Activated CD8-positive, alpha-beta T cell treated with anti-CD3 and anti-CD28 coated beads for 36 hours (primary cell): ENCODE results near the gene HDGFL3. TPM values are rescaled to one million over a fixed set of nuclear protein-coding genes. Genes with fewer than 3 reads are reported as not detected.
"Not testable (repeated sequence)": the region's sequence is repeated elsewhere in the genome, so short reads cannot be mapped to it uniquely, and the experiment has no call there.

ENCODE experiments used
- ATAC-seq: fragments of 200-7000 bp; cut with Tn5 transposase; one replicate; pipeline ENCODE4 v1.10.0; 2021; ENCODE audit warnings: mild to moderate bottlenecking, moderate library complexity
- CTCF ChIA-PET: fragments of 350-600 bp; sonication (Branson Sonifier 250); formaldehyde crosslinking; loops from one replicate; lab custom pipeline; 2021; ENCODE audit warnings: antibody characterized with exemption; lab: Charles Lee
- POLR2A ChIA-PET: fragments of 350-600 bp; sonication (Branson Sonifier 250); formaldehyde crosslinking; loops from one replicate; lab custom pipeline; 2021; ENCODE audit warnings: antibody characterized with exemption; lab: Charles Lee
- DNase-seq: peaks from one replicate; pipeline ENCODE4 v3.0.0-alpha.2; 2020
- H3K27ac Mint-ChIP-seq: one replicate; pipeline ENCODE4 v1.8.0; 2021; ENCODE audit warnings: mild to moderate bottlenecking, mixed read lengths
- H3K27me3 Mint-ChIP-seq: one replicate; pipeline ENCODE4 v1.8.0; 2021; ENCODE audit warnings: mixed read lengths
- H3K36me3 Mint-ChIP-seq: one replicate; pipeline ENCODE4 v1.8.0; 2021; ENCODE audit warnings: low read depth, mixed read lengths
- H3K4me1 Mint-ChIP-seq: one replicate; pipeline ENCODE4 v1.8.0; 2021; ENCODE audit warnings: low read depth, mixed read lengths
- H3K4me3 Mint-ChIP-seq: one replicate; pipeline ENCODE4 v1.8.0; 2021; ENCODE audit warnings: mild to moderate bottlenecking, moderate library complexity, mixed read lengths
- H3K9me3 Mint-ChIP-seq: one replicate; pipeline ENCODE4 v1.8.0; 2021; ENCODE audit warnings: mixed read lengths
- intact Hi-C: fragments of 100-400 bp; cut with micrococcal nuclease; formaldehyde crosslinking; loops from one replicate; pipeline ENCODE4 v1.10.0; 2022
- total RNA-seq, 2 experiments: library from RNA; stranded (reverse); gene quantifications; one replicate each; pipeline ENCODE4 v1.2.3, GENCODE V29; 2021
- TF ChIP-seq, protein P1 (sequence below): fragments of 200-600 bp; IDR thresholded peaks from one replicate; pipeline ENCODE4 v1.8.0; 2022; ENCODE audit warnings: antibody characterized with exemption, mild to moderate bottlenecking

Gene HDGFL3
- total RNA-seq, 2 experiments from 2014 or later = 31.1 to 32.2 TPM

GRCh38 chr15:83090465-83090864 lies 117.2 kb downstream of the HDGFL3 start:
- Mint-ChIP-seq H3K9me3 (no peaks in the 10 kb centered on the region), H3K27ac (no peak overlapping the region), H3K36me3 (no peaks in the 10 kb centered on the region), H3K4me1 (peaks cover 9% of the 10 kb centered on the region), H3K4me3 (no peak overlapping the region), H3K27me3 (peaks cover 3% of the 10 kb centered on the region)
- CTCF ChIA-PET = no interaction called here
- intact Hi-C loops = no loop called here
- ATAC-seq (no peak), DNase-seq (no peak)
- TF ChIP-seq, protein P1, sequence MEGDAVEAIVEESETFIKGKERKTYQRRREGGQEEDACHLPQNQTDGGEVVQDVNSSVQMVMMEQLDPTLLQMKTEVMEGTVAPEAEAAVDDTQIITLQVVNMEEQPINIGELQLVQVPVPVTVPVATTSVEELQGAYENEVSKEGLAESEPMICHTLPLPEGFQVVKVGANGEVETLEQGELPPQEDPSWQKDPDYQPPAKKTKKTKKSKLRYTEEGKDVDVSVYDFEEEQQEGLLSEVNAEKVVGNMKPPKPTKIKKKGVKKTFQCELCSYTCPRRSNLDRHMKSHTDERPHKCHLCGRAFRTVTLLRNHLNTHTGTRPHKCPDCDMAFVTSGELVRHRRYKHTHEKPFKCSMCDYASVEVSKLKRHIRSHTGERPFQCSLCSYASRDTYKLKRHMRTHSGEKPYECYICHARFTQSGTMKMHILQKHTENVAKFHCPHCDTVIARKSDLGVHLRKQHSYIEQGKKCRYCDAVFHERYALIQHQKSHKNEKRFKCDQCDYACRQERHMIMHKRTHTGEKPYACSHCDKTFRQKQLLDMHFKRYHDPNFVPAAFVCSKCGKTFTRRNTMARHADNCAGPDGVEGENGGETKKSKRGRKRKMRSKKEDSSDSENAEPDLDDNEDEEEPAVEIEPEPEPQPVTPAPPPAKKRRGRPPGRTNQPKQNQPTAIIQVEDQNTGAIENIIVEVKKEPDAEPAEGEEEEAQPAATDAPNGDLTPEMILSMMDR = no peak
- POLR2A ChIA-PET = no interaction called here

DNA sequence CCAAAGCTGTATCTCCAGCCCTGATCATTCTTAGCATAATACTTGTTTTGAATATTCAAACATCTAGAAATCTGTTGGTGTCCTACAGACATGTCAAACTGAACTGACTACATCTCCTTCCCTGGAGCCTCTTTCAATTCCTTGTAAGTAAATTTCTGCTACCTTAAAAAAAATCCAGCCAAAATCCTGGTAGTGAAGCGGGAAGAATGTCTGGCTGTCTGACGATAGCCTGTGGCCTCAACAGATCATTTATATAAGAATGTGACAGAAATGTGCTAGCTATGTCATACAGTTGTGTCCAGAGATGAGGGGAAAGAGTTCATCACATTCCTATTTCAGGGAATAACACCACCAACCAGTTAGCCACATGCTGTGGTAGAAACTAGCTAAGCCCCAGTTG lies 118.7 kb downstream of the HDGFL3 start:
- H3K27ac Mint-ChIP-seq = no peak overlapping the region
- TF ChIP-seq, protein P1 = no peak
- intact Hi-C loops = no loop called here
- H3K4me1 Mint-ChIP-seq = peaks cover 9% of the 10 kb centered on the region
- ChIA-PET POLR2A (no interaction called here), CTCF (no interaction called here)
- no peak overlapping the region for H3K4me3 Mint-ChIP-seq
- peaks cover 6% of the 10 kb centered on the region for H3K27me3 Mint-ChIP-seq
- ATAC-seq (no peak), DNase-seq (no peak)
- H3K36me3 Mint-ChIP-seq = no peaks in the 10 kb centered on the region
- H3K9me3 Mint-ChIP-seq = no peaks in the 10 kb centered on the region

- ChIA-PET CTCF (no interaction called here), POLR2A (interaction anchor here (0.6 to 0.7 kb wide), 2 partner anchors 15 to 20 kb away, joined by 3 to 4 read pairs; partner anchors contain the start of gene BTBD1)
- Mint-ChIP-seq H3K9me3 (no peaks in the 10 kb centered on the region), H3K27ac (no peak overlapping the region), H3K4me3 (no peak overlapping the region), H3K36me3 (no peaks in the 10 kb centered on the region), H3K27me3 (peaks cover 9% of the 10 kb centered on the region), H3K4me1 (peaks cover 6% of the 10 kb centered on the region)
- DNase-seq (no peak), ATAC-seq (no peak)
- TF ChIP-seq, protein P1 = no peak
- intact Hi-C loops = no loop called here
These were observed 120.0 kb downstream of the HDGFL3 start for GRCh38 chr15:83087576-83087975.

GRCh38 chr15:83085864-83086552 lies 121.6 kb downstream of the HDGFL3 start:
- peaks cover 14% of the 10 kb centered on the region for H3K27me3 Mint-ChIP-seq
- CTCF ChIA-PET, H3K9me3 Mint-ChIP-seq, H3K36me3 Mint-ChIP-seq, POLR2A ChIA-PET, H3K27ac Mint-ChIP-seq, intact Hi-C loops, H3K4me1 Mint-ChIP-seq, ATAC-seq, DNase-seq, H3K4me3 Mint-ChIP-seq: not testable (repeated sequence)

DNA sequence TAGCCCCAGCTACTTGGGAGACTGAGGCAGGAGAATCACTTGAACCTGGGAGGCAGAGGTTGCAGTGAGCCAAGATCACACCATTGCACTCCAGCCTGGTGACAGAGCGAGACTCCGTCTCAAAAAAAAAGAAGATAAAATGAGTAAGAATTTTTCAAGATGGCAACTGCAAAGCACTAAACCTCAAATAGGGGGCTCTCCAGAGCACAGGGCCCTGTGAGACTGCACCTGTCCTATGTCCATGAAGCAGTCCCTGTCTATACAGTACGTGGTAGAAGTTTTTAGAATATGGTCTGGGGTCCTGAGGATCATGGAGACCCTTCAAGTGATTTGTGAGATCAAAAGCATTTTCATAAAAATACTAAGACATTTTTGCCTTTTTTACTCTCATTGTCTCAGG lies 122.2 kb downstream of the HDGFL3 start:
- POLR2A ChIA-PET, H3K4me3 Mint-ChIP-seq, DNase-seq, CTCF ChIA-PET, H3K4me1 Mint-ChIP-seq, ATAC-seq, H3K27ac Mint-ChIP-seq, intact Hi-C loops, H3K9me3 Mint-ChIP-seq, H3K36me3 Mint-ChIP-seq: not testable (repeated sequence)
- peaks cover 14% of the 10 kb centered on the region for H3K27me3 Mint-ChIP-seq

DNA sequence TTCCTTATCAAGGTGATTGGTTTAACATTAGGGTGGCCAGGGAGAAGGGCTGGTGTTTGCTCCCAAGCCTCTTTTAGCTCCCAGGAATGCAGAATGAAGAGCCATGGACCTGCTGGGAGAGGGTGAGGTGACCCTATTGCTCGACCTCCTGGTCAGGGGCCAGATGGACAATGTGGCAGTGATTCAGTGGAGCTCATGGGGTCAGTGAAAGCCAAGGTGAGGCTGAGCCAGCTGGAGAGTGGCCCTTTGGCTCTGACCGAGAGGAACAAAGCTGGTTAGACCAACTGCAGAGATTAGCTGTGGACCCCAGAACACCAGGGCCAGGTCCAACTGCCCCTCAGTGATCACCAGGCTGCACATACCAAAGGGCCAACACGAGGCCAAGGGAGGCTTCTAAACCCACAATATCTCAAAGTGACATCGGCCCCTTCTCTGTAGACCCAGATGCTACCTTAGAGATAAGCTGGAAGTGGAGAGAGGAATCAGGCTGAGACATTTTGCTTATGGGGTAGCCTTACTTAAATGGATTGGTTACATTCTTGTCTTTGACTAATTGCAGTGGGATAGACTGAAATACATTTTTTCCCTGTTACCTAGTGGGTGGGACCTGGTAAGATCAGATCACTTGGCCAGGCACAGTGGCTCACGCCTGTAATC lies 124.8 kb downstream of the HDGFL3 start:
- no peak overlapping the region for H3K27ac Mint-ChIP-seq
- H3K27me3 Mint-ChIP-seq = peaks cover 18% of the 10 kb centered on the region
- H3K36me3 Mint-ChIP-seq = no peaks in the 10 kb centered on the region
- CTCF ChIA-PET = no interaction called here
- POLR2A ChIA-PET = interaction anchor here (0.6 kb wide), 1 partner anchor 26 kb away, joined by 3 read pairs; no protein-coding TSS in a partner anchor
- no peak overlapping the region for H3K4me3 Mint-ChIP-seq
- ATAC-seq = no peak
- no peaks in the 10 kb centered on the region for H3K9me3 Mint-ChIP-seq
- TF ChIP-seq, protein P1 = no peak
- intact Hi-C loops = no loop called here
- H3K4me1 Mint-ChIP-seq = peaks cover 4% of the 10 kb centered on the region
- no peak for DNase-seq
